GM19099 (cell line): Measurements from ENCODE around the gene NFKBIA.

Experiments
- POLR2A ChIP-seq: IDR thresholded peaks from 3 replicates; pipeline ENCODE4 v1.6.1; 2011; ENCODE audit warnings: low read depth; ENCODE audit not compliant: insufficient read length; ENCODE audit errors: extremely low read depth

NFKBIA gene

GRCh38 chr14:35386673-35387125 lies 17.9 kb downstream of the NFKBIA start:
- TF ChIP-seq POLR2A, result no peak

- TF ChIP-seq POLR2A, result no peak
Measured at GRCh38 chr14:35385042-35385839, 19.3 kb downstream of the NFKBIA start.

GRCh38 chr14:35384455-35385041 lies 20.0 kb downstream of the NFKBIA start:
- no peak for TF ChIP-seq POLR2A

- no peak for TF ChIP-seq POLR2A
Measured at GRCh38 chr14:35383569-35384454, 20.7 kb downstream of the NFKBIA start.

- no peak for TF ChIP-seq POLR2A
Measured at GRCh38 chr14:35380794-35381193, 23.8 kb downstream of the NFKBIA start.

- TF ChIP-seq POLR2A, result no peak
Measured at GRCh38 chr14:35378425-35379233, 25.9 kb downstream of the NFKBIA start.

GRCh38 chr14:35375558-35376025 lies 29.0 kb downstream of the NFKBIA start:
- TF ChIP-seq POLR2A, result no peak

GRCh38 chr14:35374263-35374712 lies 30.3 kb downstream of the NFKBIA start:
- no peak for TF ChIP-seq POLR2A

- no peak for TF ChIP-seq POLR2A
Measured at GRCh38 chr14:35370969-35371368, 33.6 kb downstream of the NFKBIA start.

GRCh38 chr14:35369701-35370191 lies 34.8 kb downstream of the NFKBIA start:
- no peak for TF ChIP-seq POLR2A

GRCh38 chr14:35368583-35369392 lies 35.8 kb downstream of the NFKBIA start:
- TF ChIP-seq POLR2A, result no peak

GRCh38 chr14:35368139-35368460 lies 36.4 kb downstream of the NFKBIA start:
- no peak for TF ChIP-seq POLR2A

GRCh38 chr14:35367056-35367372 lies 37.5 kb downstream of the NFKBIA start:
- TF ChIP-seq POLR2A, result no peak

- TF ChIP-seq POLR2A, result no peak
Measured at GRCh38 chr14:35366521-35366976, 38.0 kb downstream of the NFKBIA start.
